NCI-H69 (cell line): ENCODE measurements around the gene ATF5.

Experiments
- DNase-seq: peaks from one replicate; lab custom pipeline; 2025; lab: John Stamatoyannopoulos, UW

Gene ATF5

GRCh38 chr19:49894879-49895565 lies 34.0 kb upstream of the ATF5 start:
- DNase-seq = no peak

GRCh38 chr19:49895566-49896297 lies 33.3 kb upstream of the ATF5 start:
- no peak for DNase-seq

GRCh38 chr19:49896863-49897621 lies 32.0 kb upstream of the ATF5 start, which contains the start of gene IL4I1:
Gene IL4I1 (minus strand): TSS chr19:49896887. CDS start chr19:49896160, 727 bp downstream.
- DNase-seq = no peak

- no peak for DNase-seq
Observed at GRCh38 chr19:49904136-49904535, 24.9 kb upstream of the ATF5 start.

- no peak for DNase-seq
Observed at GRCh38 chr19:49906879-49907564, 22.0 kb upstream of the ATF5 start.

- DNase-seq = no peak
Observed at GRCh38 chr19:49907745-49908446, 21.1 kb upstream of the ATF5 start.

- DNase-seq = no peak
Observed at GRCh38 chr19:49908480-49909420, 20.3 kb upstream of the ATF5 start.

- peak; percentile 44 for DNase-seq
Observed at GRCh38 chr19:49910179-49910578, 18.8 kb upstream of the ATF5 start.

- no peak for DNase-seq
Observed at GRCh38 chr19:49911381-49912145, 17.4 kb upstream of the ATF5 start.

GRCh38 chr19:49912965-49913685 lies 15.9 kb upstream of the ATF5 start:
- no peak for DNase-seq

GRCh38 chr19:49913720-49914119 lies 15.3 kb upstream of the ATF5 start:
- DNase-seq = no peak

- no peak for DNase-seq
Observed at GRCh38 chr19:49915271-49915670, 13.7 kb upstream of the ATF5 start.

GRCh38 chr19:49916839-49917733 lies 11.9 kb upstream of the ATF5 start:
- no peak for DNase-seq

GRCh38 chr19:49918089-49918488 lies 10.9 kb upstream of the ATF5 start:
- no peak for DNase-seq

- peak; percentile 37 for DNase-seq
Observed at GRCh38 chr19:49920624-49921363, 8.2 kb upstream of the ATF5 start.

GRCh38 chr19:49921871-49922795 lies 6.9 kb upstream of the ATF5 start:
- no peak for DNase-seq
